Measurements from ENCODE around the gene NOL9. TPM values are rescaled to one million over a fixed set of nuclear protein-coding genes. Genes with fewer than 3 reads are reported as not detected.

NOL9 gene
- total RNA-seq, 3 donors from 2014 or later (not counting 1 experiment from before 2014, with no cell fraction given), result 40.7 to 53.3 (median 52.0) TPM

GRCh38 chr1:6534248-6534822 lies 20.0 kb downstream of the NOL9 start:
- no peak overlapping the region for H3K4me3 Mint-ChIP-seq
- ATAC-seq, result no peak
- Histone ChIP-seq H3K9me3 (ENCODE audit: control insufficient read depth, insufficient read depth, low read length) (no peaks in the 10 kb centered on the region), H3K27ac (ENCODE audit: low read length) (no peak overlapping the region), H3K27me3 (ENCODE audit: control insufficient read depth, insufficient read depth, low read length) (no peaks in the 10 kb centered on the region), H3K36me3 (ENCODE audit: control insufficient read depth, insufficient read depth, low read length) (peaks cover 38% of the 10 kb centered on the region), H3K4me1 (ENCODE audit: control insufficient read depth, insufficient read depth, low read length) (no peaks in the 10 kb centered on the region), H3K4me3 (ENCODE audit: low read length) (no peak overlapping the region)
- no peaks in the 10 kb centered on the region for H3K9me3 Mint-ChIP-seq
- H3K27me3 Mint-ChIP-seq (ENCODE audit: low read depth in 2 of 2), result no peaks in the 10 kb centered on the region
- H3K36me3 Mint-ChIP-seq, result peaks cover 6% of the 10 kb centered on the region
- TF ChIP-seq CTCF (IDR thresholded peaks at IDR 0.05), result no peak
- no peak for DNase-seq
- WGBS (ENCODE audit: insufficient coverage), result 97% methylated on average over 8 of the region's 8 CpGs
- H3K4me1 Mint-ChIP-seq, result peaks cover 0 to 4% of the 10 kb centered on the region in 2 donors
- intact Hi-C loops (cut with micrococcal nuclease), result no loop called here
- no peak overlapping the region for H3K27ac Mint-ChIP-seq

- no peaks in the 10 kb centered on the region for H3K9me3 ChIP-seq (ENCODE audit: control insufficient read depth, insufficient read depth, low read length)
- 93% methylated on average over 5 of the region's 5 CpGs for WGBS (ENCODE audit: insufficient coverage)
- DNase-seq, result no peak
- intact Hi-C loops (cut with micrococcal nuclease), result no loop called here
- H3K4me3 ChIP-seq (ENCODE audit: low read length), result no peak overlapping the region
- H3K27me3 ChIP-seq (ENCODE audit: control insufficient read depth, insufficient read depth, low read length), result no peaks in the 10 kb centered on the region
- no peaks in the 10 kb centered on the region for H3K27me3 Mint-ChIP-seq (ENCODE audit: low read depth in 2 of 2)
- H3K4me1 ChIP-seq (ENCODE audit: control insufficient read depth, insufficient read depth, low read length), result no peaks in the 10 kb centered on the region
- H3K9me3 Mint-ChIP-seq, result no peaks in the 10 kb centered on the region
- peaks cover 54% of the 10 kb centered on the region for H3K36me3 ChIP-seq (ENCODE audit: control insufficient read depth, insufficient read depth, low read length)
- ATAC-seq, result no peak
- no peak overlapping the region for H3K4me3 Mint-ChIP-seq
- H3K4me1 Mint-ChIP-seq, result peaks cover 0 to 4% of the 10 kb centered on the region in 2 donors
- no peak overlapping the region for H3K27ac ChIP-seq (ENCODE audit: low read length)
- H3K27ac Mint-ChIP-seq, result no peak overlapping the region
- no peak for TF ChIP-seq CTCF (IDR thresholded peaks at IDR 0.05)
- H3K36me3 Mint-ChIP-seq, result peaks cover 6% of the 10 kb centered on the region
Measured at GRCh38 chr1:6531996-6532395, 22.3 kb downstream of the NOL9 start.

- Mint-ChIP-seq H3K27ac (no peak overlapping the region), H3K4me1 (peaks cover 0 to 4% of the 10 kb centered on the region in 2 donors), H3K27me3 (ENCODE audit: low read depth in 2 of 2) (no peaks in the 10 kb centered on the region), H3K9me3 (no peaks in the 10 kb centered on the region), H3K4me3 (no peak overlapping the region), H3K36me3 (peaks cover 6% of the 10 kb centered on the region)
- no peak for TF ChIP-seq CTCF (IDR thresholded peaks at IDR 0.05)
- H3K4me1 ChIP-seq (ENCODE audit: control insufficient read depth, insufficient read depth, low read length), result no peaks in the 10 kb centered on the region
- H3K27ac ChIP-seq (ENCODE audit: low read length), result no peak overlapping the region
- peaks cover 65% of the 10 kb centered on the region for H3K36me3 ChIP-seq (ENCODE audit: control insufficient read depth, insufficient read depth, low read length)
- intact Hi-C loops (cut with micrococcal nuclease), result no loop called here
- no peaks in the 10 kb centered on the region for H3K9me3 ChIP-seq (ENCODE audit: control insufficient read depth, insufficient read depth, low read length)
- WGBS (ENCODE audit: insufficient coverage), result 97% methylated on average over 12 of the region's 13 CpGs
- no peak overlapping the region for H3K4me3 ChIP-seq (ENCODE audit: low read length)
- DNase-seq, result no peak
- no peak for ATAC-seq
- no peaks in the 10 kb centered on the region for H3K27me3 ChIP-seq (ENCODE audit: control insufficient read depth, insufficient read depth, low read length)
Measured at GRCh38 chr1:6530504-6531160, 23.7 kb downstream of the NOL9 start.

Data from natural killer cell (primary cell).